Epidermal melanocyte (primary cell): ENCODE measurements around the gene NTSR1.

Experiments used
- DNase-seq: peaks from one replicate; pipeline ENCODE4 v3.0.0; 2011; ENCODE audit warnings: low spot score; ENCODE audit not compliant: insufficient read length

The NTSR1 gene

GRCh38 chr20:62801284-62802010 is 92.8 kb downstream of the NTSR1 start:
- DNase-seq = no peak

- DNase-seq = no peak
These were observed 93.5 kb downstream of the NTSR1 start for GRCh38 chr20:62802026-62802712.

- no peak for DNase-seq
These were observed 95.5 kb downstream of the NTSR1 start for GRCh38 chr20:62804021-62804626.

GRCh38 chr20:62804627-62805154 is 96.1 kb downstream of the NTSR1 start, which contains the start of gene OGFR:
Gene OGFR (plus strand): TSS chr20:62804835. CDS start chr20:62804860, 25 bp downstream.
- peak; percentile 83 for DNase-seq

- no peak for DNase-seq
These were observed 96.6 kb downstream of the NTSR1 start for GRCh38 chr20:62805155-62805710.

- no peak for DNase-seq
These were observed 97.2 kb downstream of the NTSR1 start for GRCh38 chr20:62805711-62806382.

- DNase-seq = no peak
These were observed 97.9 kb downstream of the NTSR1 start for GRCh38 chr20:62806383-62807050.

GRCh38 chr20:62807444-62808210 is 99.0 kb downstream of the NTSR1 start:
- DNase-seq = no peak

- DNase-seq = peak; percentile 94
These were observed 99.7 kb downstream of the NTSR1 start for GRCh38 chr20:62808211-62808865.

- DNase-seq = no peak
These were observed 101.1 kb downstream of the NTSR1 start for GRCh38 chr20:62809530-62810428.

GRCh38 chr20:62811320-62811719 is 102.7 kb downstream of the NTSR1 start:
- no peak for DNase-seq

- DNase-seq = no peak
These were observed 103.1 kb downstream of the NTSR1 start for GRCh38 chr20:62811720-62812119.
